Measurements from ENCODE around the gene CNTN5.
"Not testable (repeated sequence)": the region's sequence is repeated elsewhere in the genome, so short reads cannot be mapped to it uniquely, and the experiment has no call there.

The CNTN5 gene

GRCh38 chr11:100214791-100215190 is 1194.0 kb downstream of the CNTN5 start:
- DNase-seq (ENCODE audit: low spot score) = no peak

- no peak for DNase-seq (ENCODE audit: low spot score)
Measured at GRCh38 chr11:100220801-100221200, 1200.1 kb downstream of the CNTN5 start.

GRCh38 chr11:100221791-100222190 is 1201.0 kb downstream of the CNTN5 start:
- DNase-seq (ENCODE audit: low spot score) = no peak

GRCh38 chr11:100224541-100225034 is 1203.8 kb downstream of the CNTN5 start:
- no peak for DNase-seq (ENCODE audit: low spot score)

- no peak for DNase-seq (ENCODE audit: low spot score)
Measured at GRCh38 chr11:100229086-100229485, 1208.3 kb downstream of the CNTN5 start.

- DNase-seq (ENCODE audit: low spot score) = no peak
Measured at GRCh38 chr11:100232006-100232405, 1211.3 kb downstream of the CNTN5 start.

- DNase-seq (ENCODE audit: low spot score) = no peak
Measured at GRCh38 chr11:100235085-100235484, 1214.3 kb downstream of the CNTN5 start.

- no peak for DNase-seq (ENCODE audit: low spot score)
Measured at GRCh38 chr11:100240025-100240539, 1219.3 kb downstream of the CNTN5 start.

GRCh38 chr11:100247704-100248103 is 1227.0 kb downstream of the CNTN5 start:
- no peak for DNase-seq (ENCODE audit: low spot score)

- not testable (repeated sequence) for DNase-seq (ENCODE audit: low spot score)
Measured at GRCh38 chr11:100257238-100257803, 1236.6 kb downstream of the CNTN5 start.

- no peak for DNase-seq (ENCODE audit: low spot score)
Measured at GRCh38 chr11:100269516-100269915, 1248.8 kb downstream of the CNTN5 start.

- no peak for DNase-seq (ENCODE audit: low spot score)
Measured at GRCh38 chr11:100273066-100273815, 1252.5 kb downstream of the CNTN5 start.

- DNase-seq (ENCODE audit: low spot score) = not testable (repeated sequence)
Measured at GRCh38 chr11:100274466-100274865, 1253.7 kb downstream of the CNTN5 start.

- no peak for DNase-seq (ENCODE audit: low spot score)
Measured at GRCh38 chr11:100294748-100295147, 1274.0 kb downstream of the CNTN5 start.

GRCh38 chr11:100296051-100296679 is 1275.4 kb downstream of the CNTN5 start:
- no peak for DNase-seq (ENCODE audit: low spot score)

GRCh38 chr11:100297516-100297915 is 1276.8 kb downstream of the CNTN5 start:
- DNase-seq (ENCODE audit: low spot score) = no peak

- no peak for DNase-seq (ENCODE audit: low spot score)
Measured at GRCh38 chr11:100302824-100303223, 1282.1 kb downstream of the CNTN5 start.

- DNase-seq (ENCODE audit: low spot score) = no peak
Measured at GRCh38 chr11:100303897-100304296, 1283.1 kb downstream of the CNTN5 start.

- no peak for DNase-seq (ENCODE audit: low spot score)
Measured at GRCh38 chr11:100308202-100308601, 1287.5 kb downstream of the CNTN5 start.

- no peak for DNase-seq (ENCODE audit: low spot score)
Measured at GRCh38 chr11:100315946-100316345, 1295.2 kb downstream of the CNTN5 start.

- no peak for DNase-seq (ENCODE audit: low spot score)
Measured at GRCh38 chr11:100316952-100317351, 1296.2 kb downstream of the CNTN5 start.

- DNase-seq (ENCODE audit: low spot score) = no peak
Measured at GRCh38 chr11:100319691-100320090, 1298.9 kb downstream of the CNTN5 start.
